GM18907 (cell line): ENCODE data around the gene CAMSAP1.

Experiments used
- ATAC-seq: cut with Tn5 transposase; IDR thresholded peaks from one replicate; pipeline ENCODE4 v1.9.1; 2021; ENCODE audit warnings: mild to moderate bottlenecking, moderate library complexity; ENCODE audit not compliant: unreplicated experiment

The CAMSAP1 gene

DNA sequence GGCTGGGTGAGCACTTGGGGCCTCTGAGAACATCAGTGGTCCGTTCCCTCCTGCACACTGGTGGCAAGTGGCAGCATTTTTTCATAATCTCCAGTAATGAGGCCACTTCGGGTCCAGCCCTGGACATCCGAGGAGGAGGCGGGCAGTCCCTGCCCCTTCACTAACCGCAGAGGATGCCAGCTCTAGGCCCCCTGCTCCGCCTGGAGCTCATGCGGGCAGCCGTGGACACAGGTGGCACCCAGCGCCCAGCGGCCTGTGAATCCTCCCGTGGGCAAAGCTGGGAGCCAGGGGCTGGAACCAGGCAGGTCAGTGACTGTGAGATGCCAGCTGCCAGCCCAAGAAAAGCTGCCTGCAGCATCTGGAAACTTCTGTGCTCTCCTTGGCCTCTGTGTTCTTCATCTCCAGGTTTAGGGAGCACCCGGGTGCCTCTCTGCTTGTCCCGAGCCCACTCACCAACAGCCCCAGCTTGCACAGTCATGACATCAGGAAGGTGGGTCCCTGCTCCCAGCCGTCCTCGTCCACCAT is 112.9 kb downstream of the CAMSAP1 start:
- no peak for ATAC-seq

GRCh38 chr9:135794057-135794335 is 113.3 kb downstream of the CAMSAP1 start:
- no peak for ATAC-seq

DNA sequence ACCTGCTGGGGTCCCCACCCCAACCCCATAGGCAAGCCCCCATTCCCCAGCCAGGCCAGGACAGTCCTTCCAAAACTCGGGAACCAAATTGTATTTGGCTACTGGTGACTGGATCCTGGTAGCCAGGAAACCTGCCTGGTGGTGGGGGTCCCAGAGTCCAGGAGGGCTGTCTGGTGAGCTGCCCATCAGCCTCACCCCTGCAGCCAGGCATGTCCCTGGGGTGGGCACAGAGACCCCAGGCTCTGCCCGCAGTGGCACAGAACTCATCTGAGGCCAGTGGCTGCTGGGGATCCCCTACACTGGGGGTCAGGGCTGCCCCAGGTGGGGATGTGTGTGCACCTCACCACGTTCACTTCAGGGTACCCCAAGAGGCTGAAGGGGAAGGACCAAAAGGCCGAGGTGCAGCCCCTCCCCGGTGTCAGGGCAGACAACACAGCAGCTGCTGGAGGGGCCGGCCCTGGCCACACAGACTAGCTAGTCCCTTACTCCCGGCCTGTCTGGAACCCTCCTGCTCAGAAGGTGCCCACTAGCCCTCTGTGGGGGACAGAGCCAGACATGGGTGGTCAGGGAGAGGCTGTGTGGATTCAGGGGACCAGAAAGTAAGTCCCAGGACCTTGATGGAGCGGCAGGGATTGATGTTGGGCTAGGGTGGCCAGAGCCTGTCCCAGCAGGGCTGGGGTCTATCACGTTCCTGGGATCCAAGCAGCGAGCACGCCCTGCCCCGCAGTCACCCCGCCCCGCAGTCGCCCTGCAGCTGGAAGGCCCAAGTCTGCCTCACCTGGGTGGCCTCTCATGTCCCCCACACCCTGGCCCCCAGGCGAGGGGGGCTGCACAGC is 113.9 kb downstream of the CAMSAP1 start:
- ATAC-seq, result no peak

GRCh38 chr9:135792268-135793128 is 114.8 kb downstream of the CAMSAP1 start:
- no peak for ATAC-seq

GRCh38 chr9:135791431-135792267 is 115.7 kb downstream of the CAMSAP1 start:
- ATAC-seq, result no peak

DNA sequence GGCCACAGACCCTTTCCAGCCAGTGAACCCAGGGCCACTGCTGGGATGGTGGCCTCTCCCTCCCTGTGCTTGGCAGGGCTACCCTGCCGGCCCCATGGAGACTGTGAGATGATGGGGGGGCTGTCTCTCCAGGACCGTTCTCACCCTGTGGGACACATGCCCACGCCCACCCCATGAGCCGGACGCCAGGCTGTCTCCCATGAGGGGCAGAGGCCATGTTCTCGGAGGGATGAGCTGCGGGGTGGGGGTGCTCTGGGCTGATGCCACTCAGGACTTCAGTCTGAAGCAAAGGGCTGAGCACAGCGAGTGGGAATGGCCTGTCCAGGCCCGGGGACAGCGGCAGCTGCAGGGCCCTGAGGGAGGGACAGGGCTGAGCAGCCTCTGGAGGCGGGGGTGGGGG is 116.5 kb downstream of the CAMSAP1 start:
- ATAC-seq, result no peak

DNA sequence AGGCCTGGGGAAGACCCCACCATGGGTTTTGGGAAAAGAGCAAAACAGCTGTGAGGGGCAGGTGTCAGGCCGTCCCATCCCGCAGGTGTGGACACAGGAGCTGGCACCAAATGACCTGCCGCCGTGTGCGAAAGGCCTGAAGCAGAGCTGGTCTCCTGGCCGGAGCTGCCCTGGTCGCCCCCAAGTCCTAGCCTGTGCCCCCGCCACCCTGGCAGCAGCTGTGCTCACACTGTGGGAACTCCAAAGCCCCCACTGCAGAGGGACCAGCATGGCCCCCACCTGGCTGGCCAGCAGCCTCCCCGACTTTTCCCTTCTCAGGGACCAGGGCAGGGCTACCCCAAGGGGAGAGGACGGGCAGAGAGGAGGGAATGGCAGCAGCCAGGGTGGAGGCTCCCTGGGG is 117.0 kb downstream of the CAMSAP1 start:
- ATAC-seq, result no peak

GRCh38 chr9:135789838-135790291 is 117.5 kb downstream of the CAMSAP1 start:
- ATAC-seq, result no peak

GRCh38 chr9:135788576-135789300 is 118.6 kb downstream of the CAMSAP1 start:
- ATAC-seq, result no peak

DNA sequence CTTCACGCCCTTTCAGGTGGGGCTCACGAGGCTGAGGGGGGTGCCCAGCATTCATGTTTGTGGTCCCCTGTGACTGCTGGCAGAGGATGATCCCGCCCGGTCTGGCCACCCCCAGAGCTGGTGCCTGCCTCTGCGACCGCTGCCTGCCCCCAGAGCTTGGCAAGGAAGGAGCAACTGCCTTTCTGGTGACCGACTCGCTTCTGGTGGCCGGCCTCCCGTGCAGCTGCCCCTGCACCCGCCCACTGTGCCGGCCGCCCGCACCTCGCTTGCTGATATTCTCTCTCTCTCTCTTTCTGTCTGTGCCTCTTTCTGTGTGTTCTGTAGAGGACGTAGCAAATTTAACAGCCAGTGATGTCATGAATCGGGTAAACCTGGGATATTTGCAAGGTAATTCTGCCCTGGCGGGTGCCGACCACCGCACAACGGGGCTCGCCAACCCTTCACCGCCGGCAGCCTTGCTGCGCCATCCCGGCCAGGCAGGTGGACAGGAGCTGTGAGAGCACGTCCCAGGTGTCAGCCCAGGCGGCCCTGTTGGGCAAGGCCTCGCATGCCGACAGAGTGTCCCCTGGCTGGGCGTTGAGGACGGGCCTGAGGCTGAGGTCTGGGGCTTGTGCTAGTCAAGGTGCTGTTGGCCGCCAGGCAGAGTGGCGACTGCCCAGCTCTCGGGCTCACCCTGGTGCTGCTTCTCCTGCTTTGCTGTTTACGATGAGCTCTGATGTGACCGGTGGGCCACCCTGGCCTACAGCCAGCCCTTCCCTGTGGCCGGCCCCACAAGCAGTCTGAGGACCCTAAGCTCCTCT is 119.4 kb downstream of the CAMSAP1 start:
- no peak for ATAC-seq

DNA sequence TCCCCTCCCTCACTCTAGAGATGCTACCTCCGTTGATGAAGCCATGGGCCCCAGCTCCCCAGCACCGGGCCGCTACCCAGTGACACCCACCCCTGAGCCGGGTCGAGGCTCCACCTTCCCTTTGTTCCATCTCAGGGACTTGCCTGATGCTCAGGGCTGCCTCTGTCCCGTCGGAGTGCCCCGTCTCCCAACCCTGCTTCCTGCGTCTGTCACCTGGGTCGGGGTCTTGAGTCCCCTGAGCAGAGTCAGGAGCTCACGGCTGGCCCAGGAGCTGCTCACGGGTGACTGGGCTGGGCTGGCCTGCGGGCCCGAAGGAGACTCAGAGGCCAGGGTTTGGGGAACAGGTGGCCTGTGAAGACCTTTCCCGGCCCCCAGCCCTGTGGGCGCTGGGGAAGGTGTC is 120.0 kb downstream of the CAMSAP1 start:
- no peak for ATAC-seq

GRCh38 chr9:135786146-135786690 is 121.1 kb downstream of the CAMSAP1 start:
- no peak for ATAC-seq

DNA sequence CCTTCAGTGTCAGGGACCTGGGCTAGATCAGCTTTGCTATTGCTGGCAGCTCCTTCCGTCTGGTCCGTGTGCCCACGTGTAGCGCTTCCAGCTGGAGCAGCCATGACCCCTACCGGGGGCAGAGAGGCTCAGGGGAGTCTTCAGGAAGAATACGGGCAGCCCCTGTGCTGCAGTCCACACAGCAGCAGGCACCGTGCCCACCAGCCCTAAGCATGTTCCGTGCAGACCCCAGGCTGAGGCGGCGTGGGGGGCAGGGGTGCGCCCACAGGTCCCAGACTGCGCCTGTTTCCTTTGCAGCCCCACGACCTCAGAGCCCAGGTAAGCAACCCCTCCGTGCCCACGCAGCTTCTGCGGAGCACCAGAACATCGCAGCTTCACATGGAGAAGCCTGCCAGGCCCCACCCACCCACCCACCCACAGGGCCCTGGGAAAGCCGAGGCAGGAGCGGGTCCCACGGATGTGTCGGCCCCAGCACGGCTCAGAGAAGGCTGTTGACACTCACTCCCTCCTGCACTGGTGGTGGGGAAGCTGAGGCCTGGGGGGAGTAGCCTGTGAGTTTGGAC is 122.3 kb downstream of the CAMSAP1 start:
- ATAC-seq, result no peak

DNA sequence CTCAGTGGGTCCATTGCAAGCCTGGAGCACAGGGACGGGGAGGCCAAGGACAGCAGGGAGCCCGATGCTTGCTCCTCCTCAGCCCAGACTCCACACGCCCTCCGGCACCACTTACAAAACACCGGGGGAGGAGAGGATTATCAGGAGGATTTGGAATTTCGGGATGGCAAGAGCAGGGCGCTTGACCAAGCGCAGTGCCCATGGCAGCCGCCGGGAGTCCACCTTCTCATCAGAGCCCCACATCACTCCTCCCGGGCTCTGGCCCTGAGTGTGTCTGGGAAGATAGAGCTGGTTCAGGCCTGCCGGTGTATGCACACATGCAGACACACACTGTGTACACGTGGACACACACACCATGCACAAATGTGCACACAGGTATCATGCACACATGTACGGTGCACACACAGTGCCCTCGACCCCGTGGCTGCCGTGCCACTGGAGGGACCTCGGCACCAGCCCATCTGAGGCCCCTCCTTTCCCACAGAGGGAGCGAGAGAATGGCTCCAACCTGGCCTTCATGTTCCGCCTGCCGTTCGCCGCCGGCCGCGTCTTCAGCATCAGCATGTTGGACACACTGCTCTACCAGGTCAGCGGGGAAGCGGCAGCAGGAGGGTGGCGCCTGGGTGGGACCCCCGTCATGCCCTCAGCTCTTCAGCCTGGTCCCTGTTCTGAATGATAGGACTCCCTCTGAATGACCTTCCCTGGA is 123.7 kb downstream of the CAMSAP1 start:
- ATAC-seq, result no peak

DNA sequence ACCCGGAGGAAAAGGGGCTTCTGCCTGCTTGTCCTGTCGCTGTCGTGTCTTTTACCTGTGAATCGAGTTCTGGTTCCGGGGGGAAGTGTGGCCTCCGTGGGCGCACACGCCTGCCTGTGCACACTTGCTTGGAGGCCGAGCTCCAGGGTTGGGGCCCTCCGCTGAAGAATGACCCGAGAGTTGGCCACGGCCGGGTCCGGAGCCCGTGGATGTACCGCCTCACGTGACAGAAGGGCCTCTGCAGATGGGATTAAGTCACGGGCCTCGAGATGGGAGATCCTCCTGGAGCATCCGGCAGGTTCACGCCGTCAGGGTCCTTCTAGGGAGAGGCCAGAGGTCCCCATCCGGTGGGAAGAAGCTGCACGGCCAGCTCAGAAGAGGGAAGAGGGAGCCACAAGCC is 124.4 kb downstream of the CAMSAP1 start:
- ATAC-seq, result no peak

DNA sequence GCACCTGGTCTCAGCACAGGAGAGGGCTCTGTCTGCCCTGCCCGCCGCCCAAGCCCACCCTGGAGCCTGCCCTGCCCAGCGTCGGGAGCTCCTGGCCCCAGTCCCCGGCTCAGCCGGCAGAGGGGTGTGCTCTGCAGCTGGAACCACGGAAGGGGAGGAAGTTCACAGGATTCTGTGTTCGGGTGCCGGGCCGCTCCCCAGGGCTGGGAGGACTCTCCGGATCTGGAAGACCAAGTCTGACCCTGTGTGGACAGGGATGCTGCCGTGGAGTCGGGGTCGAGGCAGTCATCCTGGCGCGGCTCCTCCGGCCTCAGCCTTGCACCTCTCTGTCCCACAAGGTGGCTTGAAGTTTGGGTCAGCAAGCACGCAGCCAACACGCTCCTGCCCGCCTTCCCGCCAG is 126.7 kb downstream of the CAMSAP1 start:
- no peak for ATAC-seq

GRCh38 chr9:135780086-135780485 is 127.3 kb downstream of the CAMSAP1 start:
- no peak for ATAC-seq

- no peak for ATAC-seq
Observed at GRCh38 chr9:135779571-135779970, 127.8 kb downstream of the CAMSAP1 start.
